GM12872 (cell line): ENCODE results near the gene SGCA.

Experiments used
- CTCF ChIP-seq: IDR thresholded peaks from 3 replicates; pipeline ENCODE4 v1.5.1; 2011; ENCODE audit warnings: low read depth, mild to moderate bottlenecking, low read length, moderate library complexity; ENCODE audit not compliant: insufficient read depth

Gene SGCA

GRCh38 chr17:50183421-50183994 is 17.7 kb downstream of the SGCA start:
- no peak for TF ChIP-seq CTCF

- TF ChIP-seq CTCF, result peak; percentile 16; the same call in 1 of the 3 replicates
These were observed 18.3 kb downstream of the SGCA start for GRCh38 chr17:50184064-50184463.

GRCh38 chr17:50184611-50185398 is 19.0 kb downstream of the SGCA start:
- TF ChIP-seq CTCF, result no peak

GRCh38 chr17:50185631-50186471 is 20.0 kb downstream of the SGCA start:
- no peak for TF ChIP-seq CTCF

- TF ChIP-seq CTCF, result no peak
These were observed 21.0 kb downstream of the SGCA start for GRCh38 chr17:50186661-50187393.

GRCh38 chr17:50187394-50187725 is 21.6 kb downstream of the SGCA start:
- no peak for TF ChIP-seq CTCF
